HG03066 (cell line): ENCODE results near the gene ATP6V0D1.

Source experiments
- ATAC-seq: cut with Tn5 transposase; IDR thresholded peaks from one replicate; pipeline ENCODE4 v1.9.1; 2021; ENCODE audit warnings: low read depth; ENCODE audit not compliant: unreplicated experiment

Gene ATP6V0D1

DNA sequence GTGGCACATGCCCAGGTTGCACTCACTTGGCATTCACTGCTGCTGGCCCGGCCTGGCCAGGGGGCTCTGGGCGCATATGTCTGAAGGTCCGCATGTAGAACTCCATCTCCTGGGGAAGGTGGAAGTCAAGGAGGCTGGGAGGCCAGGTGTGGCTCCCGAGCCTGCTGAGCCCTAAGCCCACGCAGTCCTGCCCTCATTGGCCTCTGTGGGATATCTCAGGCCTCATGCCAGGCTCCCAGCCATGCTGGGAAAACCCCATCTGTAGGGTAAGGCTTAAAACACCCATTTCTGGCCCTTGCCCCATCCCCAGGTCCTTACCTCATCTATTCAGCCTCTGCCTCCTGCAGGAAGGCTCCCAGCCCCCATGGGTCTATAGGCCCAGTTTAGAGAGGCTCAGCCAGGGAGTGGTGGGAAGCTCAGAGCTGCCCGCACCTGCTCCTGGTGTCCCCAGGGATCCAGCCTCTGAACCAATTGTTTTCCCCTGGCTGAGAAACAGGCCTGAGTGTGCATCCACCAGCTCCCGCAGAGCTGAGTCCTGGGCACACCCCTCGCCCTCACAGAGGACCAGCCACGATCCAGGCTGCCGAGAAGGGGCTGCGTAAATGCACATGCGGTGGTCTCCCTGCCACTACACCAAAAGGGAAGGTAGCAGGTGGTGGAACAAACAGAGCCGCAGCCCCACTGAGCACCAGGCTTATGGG, 85.3 kb downstream of the ATP6V0D1 start:
- ATAC-seq = no peak

DNA sequence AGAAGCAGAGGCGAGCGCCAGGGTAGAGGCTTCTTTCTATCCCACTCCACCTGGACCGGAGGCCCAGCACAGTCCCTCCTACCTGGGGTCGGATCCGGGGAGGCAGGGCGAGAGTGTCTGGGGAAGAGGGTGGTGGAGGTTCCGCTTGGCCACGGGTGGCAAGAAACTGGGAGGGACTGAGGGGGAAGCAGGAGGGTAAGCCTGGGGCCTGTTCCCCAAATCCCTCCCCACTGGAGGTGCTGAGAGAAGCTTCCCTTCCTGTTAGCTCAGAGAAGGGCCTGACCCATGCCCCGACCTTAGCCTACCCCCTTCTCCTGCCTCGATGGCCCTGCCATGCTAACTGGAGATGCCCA, 85.9 kb downstream of the ATP6V0D1 start:
- ATAC-seq = no peak

DNA sequence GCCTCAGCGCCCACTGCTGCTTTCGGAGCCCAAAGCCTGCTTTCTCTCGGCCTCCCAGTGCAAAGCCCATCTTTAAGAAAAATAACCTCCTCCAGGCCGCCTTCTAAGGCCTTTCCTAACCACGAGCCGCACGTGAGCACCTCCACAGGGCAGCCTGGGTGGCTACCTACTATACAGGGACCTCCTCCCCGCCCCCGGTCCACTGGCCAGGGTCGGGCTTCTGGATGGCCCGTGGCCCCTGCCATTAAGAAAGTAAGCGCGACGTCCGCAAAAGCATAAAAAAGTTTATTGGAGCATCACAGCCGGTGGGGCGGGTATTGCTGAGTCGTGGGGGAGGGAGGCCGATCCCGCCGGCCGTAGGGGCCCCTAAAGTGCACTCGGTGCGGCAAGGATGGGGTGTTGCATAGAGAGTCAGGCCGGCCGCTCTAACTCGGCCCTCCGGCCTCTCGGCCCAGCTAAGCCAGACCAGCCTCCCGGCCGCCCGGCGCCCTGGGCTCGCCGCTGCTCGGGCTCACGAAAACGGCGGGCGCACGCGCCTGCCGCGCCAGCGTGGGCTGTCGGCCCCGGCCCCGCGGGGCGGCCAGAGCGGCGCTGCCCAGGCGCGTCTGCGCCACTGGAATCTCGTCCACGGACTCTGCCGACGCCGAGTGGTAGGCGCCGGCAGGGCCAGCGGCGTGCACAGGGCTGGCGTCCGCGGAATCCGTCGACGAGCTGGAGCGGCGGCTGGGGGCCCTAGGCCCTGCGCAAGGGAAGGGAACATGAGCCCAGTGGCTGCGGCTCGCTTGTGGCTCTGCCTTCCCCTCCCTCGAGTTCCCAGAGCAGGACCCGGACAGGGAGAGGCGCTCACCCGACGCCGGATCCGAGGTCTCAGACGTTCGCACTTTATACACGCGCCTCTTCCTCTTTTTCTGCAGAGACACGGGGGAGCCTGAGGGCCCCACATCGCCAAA, 86.5 kb downstream of the ATP6V0D1 start:
- ATAC-seq = no peak

DNA sequence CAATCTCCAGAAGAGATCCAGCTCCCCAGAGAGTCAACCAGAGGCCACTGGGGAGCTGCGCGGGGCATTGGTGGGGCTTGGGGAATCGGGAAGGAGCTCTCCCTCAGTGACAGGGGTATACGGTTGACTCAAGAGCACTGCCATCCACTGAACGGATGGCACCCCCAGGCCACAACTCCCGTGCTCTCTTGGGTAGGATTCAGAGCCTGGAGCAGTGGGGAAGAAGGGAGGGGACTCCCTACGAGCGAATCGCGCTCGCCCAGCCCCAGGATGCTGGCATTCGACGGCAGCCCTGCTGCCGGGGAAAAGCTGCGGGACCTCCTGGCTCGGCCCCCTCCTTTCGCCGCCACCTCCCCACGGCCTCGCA, 87.2 kb downstream of the ATP6V0D1 start:
- no peak for ATAC-seq

DNA sequence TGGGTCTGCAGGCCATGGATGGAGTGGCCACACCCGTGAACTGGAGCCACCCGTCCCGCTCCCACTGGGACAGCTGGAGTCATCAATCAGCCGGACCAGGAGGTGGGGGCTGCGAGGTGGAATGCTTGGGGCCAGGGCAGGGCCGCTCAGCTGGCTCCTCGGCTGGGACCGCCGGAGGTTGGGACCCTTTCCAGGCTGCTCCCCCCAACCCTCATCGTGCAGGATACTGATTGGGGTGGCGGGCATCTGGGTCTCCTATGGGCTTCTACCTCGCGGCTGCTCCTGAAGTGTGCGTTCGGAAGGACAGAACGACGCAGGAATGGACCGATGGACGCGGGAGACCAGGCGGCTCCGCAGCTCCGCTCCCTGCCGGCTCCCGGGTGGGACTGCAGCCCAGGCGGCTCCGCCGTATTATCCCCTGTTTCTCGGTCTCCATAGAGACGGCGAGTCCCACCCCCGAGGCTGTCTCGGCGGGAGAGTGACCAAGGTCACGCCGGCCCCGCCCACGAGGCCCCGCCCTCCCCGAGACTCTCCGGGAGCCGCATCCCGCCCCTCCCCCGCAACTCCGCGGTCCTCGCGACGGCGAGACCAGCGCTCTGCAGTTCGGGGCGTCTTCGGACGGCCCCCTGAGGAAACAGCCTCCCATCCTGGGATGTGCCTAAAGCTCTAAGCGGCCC, 87.7 kb downstream of the ATP6V0D1 start, which contains the start of gene TPPP3:
TSS of gene TPPP3 (minus strand) at position 388 of the 677 bp plus-strand sequence. CDS start 2,387 bp downstream, outside the sequence.
- no peak for ATAC-seq

DNA sequence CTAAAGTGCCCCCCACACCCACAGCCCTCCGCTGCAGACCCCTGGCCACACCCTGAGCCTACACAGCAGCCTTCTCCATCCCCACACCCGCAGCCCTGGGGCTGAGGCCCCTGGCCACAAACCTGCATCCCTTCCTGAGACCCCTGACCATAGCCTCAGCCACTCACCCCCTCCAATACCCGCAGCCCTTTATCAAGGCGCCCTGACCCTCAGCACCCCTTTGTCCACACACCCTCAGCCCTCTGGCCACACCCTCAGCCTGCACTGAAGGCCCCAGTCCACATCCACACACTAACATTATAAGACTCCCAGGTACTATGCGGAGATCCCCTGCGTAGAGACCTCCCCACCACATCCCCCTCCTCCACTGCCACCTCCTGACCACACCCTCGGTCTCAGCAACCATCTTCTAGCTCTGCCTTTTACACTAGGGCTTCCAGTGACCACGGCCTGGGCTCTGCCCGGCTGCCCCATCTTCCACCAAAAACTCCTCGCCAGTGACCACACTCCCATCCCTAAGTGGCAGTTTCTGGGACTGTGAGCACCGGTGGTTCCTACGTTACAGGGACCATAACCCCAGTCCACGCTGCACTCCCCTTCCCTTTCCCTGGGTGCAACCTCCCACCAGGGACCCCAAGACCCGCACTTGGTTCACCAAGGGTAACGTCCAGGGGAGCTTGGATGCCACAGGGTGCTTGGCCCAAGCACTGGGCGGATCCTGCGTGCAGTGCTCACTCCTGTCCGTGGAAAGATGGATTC, 88.5 kb downstream of the ATP6V0D1 start:
- no peak for ATAC-seq

DNA sequence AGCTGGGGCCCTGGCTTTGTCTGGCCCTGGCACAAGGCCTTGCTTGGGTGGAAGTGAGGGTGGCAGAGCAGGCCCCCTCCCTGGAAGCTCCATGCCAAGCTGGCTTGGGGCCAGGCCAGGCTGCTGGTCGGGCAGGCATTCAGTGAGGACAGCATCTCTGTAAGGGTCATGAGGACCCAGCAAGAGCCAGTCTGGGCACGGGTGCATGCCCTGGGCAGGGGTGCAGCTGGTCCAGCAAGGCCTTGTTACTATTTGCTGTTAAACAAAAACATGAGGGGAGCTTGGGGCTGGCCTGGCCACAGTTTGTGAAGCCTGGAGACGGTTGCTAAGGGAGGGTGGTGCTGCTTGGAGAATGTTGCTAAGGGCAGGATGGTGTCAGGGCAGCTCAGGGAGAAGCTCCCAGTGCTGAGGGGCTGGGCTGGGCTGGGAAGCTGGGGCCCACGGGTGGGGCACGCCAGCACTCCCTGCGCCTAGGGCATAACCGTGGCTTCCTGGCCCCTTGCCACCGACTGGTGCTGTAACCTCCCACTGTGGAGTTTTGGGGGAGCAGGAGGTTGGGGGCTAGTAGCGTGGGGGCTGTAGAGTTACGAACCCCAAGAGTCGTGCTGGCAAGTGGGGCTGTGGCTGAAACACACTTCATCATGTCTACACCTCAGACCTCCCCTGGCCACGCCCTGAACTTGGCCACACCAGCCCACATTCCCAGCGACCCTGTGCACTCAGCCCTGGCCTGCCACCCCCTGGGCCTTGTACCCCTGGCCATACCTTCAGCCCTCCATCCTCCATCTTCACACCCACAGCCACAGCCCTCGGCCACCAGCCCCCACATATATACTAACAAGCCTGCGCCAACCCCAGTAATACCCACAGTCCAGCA, 89.3 kb downstream of the ATP6V0D1 start:
- no peak for ATAC-seq

DNA sequence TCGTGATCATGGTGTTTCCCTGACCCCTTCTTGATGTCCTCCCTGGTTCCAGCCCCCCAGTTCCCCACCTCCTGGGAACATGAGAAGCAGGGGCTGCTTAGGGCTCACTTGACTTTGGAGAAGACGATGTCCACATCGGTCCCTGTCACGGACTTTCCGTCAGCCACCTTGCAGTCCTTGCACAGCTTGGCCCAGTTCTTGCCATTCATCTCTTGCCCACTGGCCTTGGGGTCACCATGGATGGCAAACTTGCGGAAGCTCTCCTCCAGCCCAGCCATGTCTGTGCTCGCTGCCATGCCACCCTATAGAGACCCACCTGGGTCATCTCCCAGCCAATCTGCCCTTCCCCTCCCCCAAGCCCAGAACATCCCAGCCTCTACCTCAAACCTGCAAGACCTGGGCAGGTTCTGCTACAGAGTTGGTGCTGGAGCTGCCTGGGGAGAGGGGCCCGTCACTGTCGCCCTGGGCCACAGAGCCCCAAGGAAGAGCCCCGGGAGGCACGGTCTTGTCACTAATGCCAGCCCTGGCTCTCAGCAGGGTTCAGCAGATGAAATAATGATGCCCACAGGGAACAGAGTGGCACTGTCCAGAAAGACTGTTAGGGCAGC, 90.0 kb downstream of the ATP6V0D1 start:
- no peak for ATAC-seq

DNA sequence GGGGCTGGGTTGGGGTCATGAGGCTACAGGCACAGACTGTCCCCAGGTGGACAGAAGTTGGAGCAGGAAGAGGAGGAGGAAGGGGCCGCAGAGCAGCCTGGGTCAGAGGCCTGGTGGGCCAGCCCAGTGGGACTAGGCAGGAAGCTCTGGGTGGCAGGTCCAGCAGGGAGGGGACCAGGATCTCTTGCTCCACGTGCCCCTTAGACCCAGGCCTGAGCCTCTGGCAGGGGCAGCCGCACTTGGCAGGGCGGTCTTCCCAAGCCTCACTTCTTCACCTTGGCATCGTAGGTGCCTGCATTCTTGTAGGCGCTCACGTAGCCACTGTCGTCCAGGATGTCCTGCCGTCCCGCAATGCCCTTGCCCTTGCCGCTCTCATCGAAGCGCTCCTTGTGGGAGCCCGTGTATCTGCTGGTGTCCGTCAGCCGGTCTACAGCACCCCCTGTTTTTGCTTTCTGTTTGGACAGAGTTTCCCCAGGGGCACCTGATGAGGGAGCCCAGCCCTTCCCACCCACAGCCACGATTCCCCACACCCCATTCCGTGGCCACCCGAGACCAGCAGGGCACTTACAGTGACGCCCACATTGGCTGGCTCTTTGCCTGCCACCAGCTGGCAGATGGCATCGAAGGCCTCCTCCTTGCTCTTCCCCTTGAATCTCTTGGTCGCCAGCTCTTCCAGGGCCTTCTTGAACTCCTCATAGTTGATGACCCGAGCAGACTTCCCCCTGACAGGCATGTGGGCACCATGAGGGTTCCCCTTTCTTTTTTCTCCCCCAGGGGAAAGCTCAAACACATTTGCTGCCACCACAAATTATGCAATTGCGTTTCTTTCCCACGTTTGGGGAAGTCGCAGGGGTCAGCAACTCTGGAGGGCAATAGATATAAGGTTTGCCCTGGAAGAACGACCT, 90.8 kb downstream of the ATP6V0D1 start:
- no peak for ATAC-seq

DNA sequence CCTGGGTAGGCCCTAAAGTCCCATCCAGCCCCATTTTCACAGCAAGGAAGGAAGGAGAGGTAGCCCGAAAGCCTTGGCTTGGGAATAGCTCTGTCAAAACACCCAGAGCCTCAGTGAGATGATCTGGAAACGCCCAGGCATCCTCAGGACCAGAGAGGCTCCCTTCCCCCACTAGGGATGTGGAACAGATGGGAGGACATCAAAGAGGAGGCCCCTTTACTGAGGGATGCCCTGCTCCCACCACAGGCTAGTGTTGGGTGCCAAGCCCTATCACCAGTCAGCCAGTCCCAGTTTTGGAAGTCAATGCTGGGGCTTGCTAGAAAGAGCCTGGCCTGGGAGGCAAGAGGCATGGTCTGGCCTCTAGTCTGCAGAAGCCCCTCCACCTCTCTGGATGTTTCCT, 92.4 kb downstream of the ATP6V0D1 start:
- ATAC-seq = no peak

DNA sequence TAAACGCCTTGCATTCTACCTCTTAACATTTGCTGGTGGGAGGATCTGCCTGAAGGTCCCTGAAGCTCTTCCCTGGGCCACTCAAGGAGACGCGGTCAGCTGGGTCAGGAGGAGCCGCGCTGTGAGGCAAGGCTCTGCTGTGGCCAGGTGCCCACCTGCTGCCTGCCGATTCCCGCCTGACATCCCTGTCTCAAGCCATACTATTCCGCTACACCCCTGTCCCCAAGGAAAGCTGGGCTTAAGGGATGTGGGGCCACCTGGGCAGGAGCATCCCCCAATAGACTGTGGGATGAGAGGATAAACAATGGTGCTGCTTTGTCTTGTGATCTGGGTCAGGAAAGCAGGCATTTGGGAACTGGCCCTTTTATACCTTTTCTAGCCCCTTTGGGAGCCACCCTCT, 92.8 kb downstream of the ATP6V0D1 start:
- no peak for ATAC-seq
